ENCODE results near the gene CCDC27. TPM values are rescaled to one million over a fixed set of nuclear protein-coding genes. Genes with fewer than 3 reads are reported as not detected.

CCDC27 gene
- total RNA-seq, 1 experiment from 2014 or later = not detected

- TF ChIP-seq REST (IDR thresholded peaks at IDR 0.05; ENCODE audit: low read depth) (no peak), CBX3 (IDR thresholded peaks at IDR 0.05; ENCODE audit: low read depth) (no peak), ZNF274 (IDR thresholded peaks at IDR 0.05; ENCODE audit: low read depth, low read length) (no peak), ZFX (IDR thresholded peaks at IDR 0.05) (no peak), ELF1 (IDR thresholded peaks at IDR 0.05; ENCODE audit: borderline replicate concordance, low read depth) (no peak), ATF3 (IDR thresholded peaks at IDR 0.05) (no peak), SRF (IDR thresholded peaks at IDR 0.05; ENCODE audit: low read depth) (no peak), JUND (IDR thresholded peaks at IDR 0.05) (no peak), SIN3A (IDR thresholded peaks at IDR 0.05; ENCODE audit: low read depth) (no peak)
- TF ChIP-seq, protein P1, sequence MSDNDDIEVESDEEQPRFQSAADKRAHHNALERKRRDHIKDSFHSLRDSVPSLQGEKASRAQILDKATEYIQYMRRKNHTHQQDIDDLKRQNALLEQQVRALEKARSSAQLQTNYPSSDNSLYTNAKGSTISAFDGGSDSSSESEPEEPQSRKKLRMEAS (IDR thresholded peaks at IDR 0.05) = no peak
These were observed 26.9 kb upstream of the CCDC27 start (continued) for GRCh38 chr1:3725366-3725765.

- Histone ChIP-seq H3K4me1 (ENCODE audit: control insufficient read depth in 1 of 2, insufficient read depth in 2 of 2, low read length in 2 of 2) (no peaks in the 10 kb centered on the region), H3K9ac (ENCODE audit: low read length) (no peak overlapping the region), H2AFZ (ENCODE audit: low read depth, low read length, poor library complexity, severe bottlenecking) (no peak overlapping the region), H3K9me2 (ENCODE audit: insufficient read depth) (no peaks in the 10 kb centered on the region), H3K27ac (ENCODE audit: low read depth, low read length) (no peak overlapping the region), H3K4me2 (ENCODE audit: low read length) (no peak overlapping the region), H3K36me3 (ENCODE audit: control insufficient read depth in 1 of 2, insufficient read depth in 2 of 2, low read length in 2 of 2) (no peaks in the 10 kb centered on the region), H3K27me3 (ENCODE audit: insufficient read depth, low read length) (no peaks in the 10 kb centered on the region), H3K9me3 (ENCODE audit: control insufficient read depth in 1 of 2, insufficient read depth in 1 of 2, low read depth in 1 of 2, low read length in 2 of 2) (no peaks in the 10 kb centered on the region), H4K20me1 (ENCODE audit: insufficient read depth) (no peaks in the 10 kb centered on the region), H3K4me3 (replicated peaks in 1 of 2; ENCODE audit: low read depth in 1 of 2, low read length in 2 of 2) (no peak overlapping the region), H3K79me2 (ENCODE audit: insufficient read depth, low read length) (no peaks in the 10 kb centered on the region)
- no TSS peak for BruUV-seq (replicated peaks)
- no peak for TF ChIP-seq SP1 (IDR thresholded peaks at IDR 0.05; ENCODE audit: low read depth)
- TF ChIP-seq CEBPB (IDR thresholded peaks at IDR 0.05; ENCODE audit: low read depth) = no peak
- TF ChIP-seq YY1 (IDR thresholded peaks at IDR 0.05; ENCODE audit: extremely low read depth, insufficient replicate concordance, low read depth, low read length) = no peak
- TF ChIP-seq EZH2 (IDR thresholded peaks at IDR 0.05) = no peak
- no peak for TF ChIP-seq ATF3 (IDR thresholded peaks at IDR 0.05)
- no peak for TF ChIP-seq ELF1 (IDR thresholded peaks at IDR 0.05; ENCODE audit: borderline replicate concordance, low read depth)
- no peak for TF ChIP-seq SRF (IDR thresholded peaks at IDR 0.05; ENCODE audit: low read depth)
- no peak for TF ChIP-seq EGR1 (IDR thresholded peaks at IDR 0.05; ENCODE audit: low read depth)
- TF ChIP-seq POLR2A (IDR thresholded peaks at IDR 0.05; ENCODE audit: borderline replicate concordance, extremely low read depth, insufficient read depth, insufficient read length) = no peak
- no peak for TF ChIP-seq JUND (IDR thresholded peaks at IDR 0.05)
- no peak for TF ChIP-seq ZNF274 (IDR thresholded peaks at IDR 0.05; ENCODE audit: low read depth, low read length)
- no peak for DNase-seq (ENCODE audit: low read depth, low spot score)
- CTCF ChIA-PET = no interaction called here
- POLR2A ChIA-PET = no interaction called here
- intact Hi-C loops (cut with micrococcal nuclease) = no loop called here
- RAD21 ChIA-PET (ENCODE audit: low non-redundant PET in 1 of 2, low total read pairs in 2 of 2, uncharacterized antibody in 2 of 2, unreplicated experiment in 2 of 2) = no interaction called here
- ATAC-seq = no peak
These were observed 25.0 kb upstream of the CCDC27 start for GRCh38 chr1:3727042-3727824.

Data from HCT116 (cell line).